Testis (tissue), 3 donors: ENCODE results near the gene KCTD20. TPM values are rescaled to one million over a fixed set of nuclear protein-coding genes. Genes with fewer than 3 reads are reported as not detected.

Experiments
- DNase-seq: peaks from one replicate; pipeline ENCODE4 v3.0.0-alpha.2; 2019
- H3K27ac ChIP-seq, 2 donors: fragments of 200-600 bp; sonication (generic); one replicate each; pipeline ENCODE4 v1.5.1; 2019
- H3K27me3 ChIP-seq: fragments of 200-600 bp; sonication (generic); one replicate; pipeline ENCODE4 v1.5.1; 2019
- H3K36me3 ChIP-seq: fragments of 200-600 bp; sonication (generic); one replicate; pipeline ENCODE4 v1.5.1; 2017; ENCODE audit warnings: low read depth; ENCODE audit errors: missing control alignments
- H3K4me1 ChIP-seq: fragments of 200-600 bp; sonication (generic); one replicate; pipeline ENCODE4 v1.5.1; 2019
- H3K4me3 ChIP-seq, 2 donors: fragments of 200-600 bp; sonication (generic); one replicate each; pipeline ENCODE4 v1.5.1; 2017 to 2019
- H3K9me3 ChIP-seq: fragments of 200-600 bp; sonication (generic); one replicate; pipeline ENCODE4 v1.5.1; 2017
- CTCF ChIP-seq, 3 experiments: fragments of 450-650 bp in 2 of 3; fragments of 200-600 bp in 1 of 3; sonication (generic) in 1 of 3; IDR thresholded peaks; one replicate each; pipeline ENCODE4 v1.5.1; 2016 to 2019; ENCODE audit warnings: antibody characterized with exemption in 3 of 3, mild to moderate bottlenecking in 2 of 3, moderate library complexity in 1 of 3
- POLR2A ChIP-seq: fragments of 450-650 bp; IDR thresholded peaks from one replicate; pipeline ENCODE4 v1.6.1; 2017; ENCODE audit warnings: antibody characterized with exemption, mild to moderate bottlenecking, moderate library complexity
- WGBS, 2 donors: methylation state at CpG; one replicate each; pipeline ENCODE4 v1.1.5; 2018; 5-methylcytosine and 5-hydroxymethylcytosine counted together
- intact Hi-C: fragments of 100-400 bp; cut with DNase I; formaldehyde crosslinking; loops from one replicate; pipeline ENCODE4 v1.15.1; 2023; ENCODE audit warnings: low total_unique reads
- polyA plus RNA-seq: library from polyadenylated mRNA; stranded (reverse); fragments of 350-450 nt; fragmentation: Illumina TruSeq; extraction: RNeasy Lipid Tissue Mini Kit (QIAGEN cat#74804); gene quantifications from one replicate; pipeline ENCODE4 v1.2.3, GENCODE V29; 2014; ENCODE audit warnings: low read depth, low replicate concordance; ENCODE audit not compliant: insufficient read depth
- small RNA-seq, 2 donors: library from RNA; depleted of rRNA; stranded (forward); fragments of <200 nt; gene quantifications; one replicate each; pipeline ENCODE3, GENCODE V24; 2016
- total RNA-seq, 2 donors: library from RNA; depleted of rRNA; stranded (reverse); fragments of >200 nt; gene quantifications; one replicate each; pipeline ENCODE4 v1.2.3, GENCODE V29; 2016

The KCTD20 gene
- total and polyA plus RNA-seq, 3 donors from 2014 or later = 21.8 to 35.5 (median 31.5) TPM

- DNase-seq = no peak
- Histone ChIP-seq H3K4me3 (no peak overlapping the region), H3K36me3 (no peaks in the 10 kb centered on the region), H3K9me3 (no peaks in the 10 kb centered on the region), H3K4me1 (peaks cover 12% of the 10 kb centered on the region), H3K27me3 (no peaks in the 10 kb centered on the region), H3K27ac (no peak overlapping the region)
- WGBS, 2 donors = 92 to 96% methylated on average over 4 of the region's 4 CpGs
- TF ChIP-seq CTCF (IDR thresholded peaks at IDR 0.05) (no peak), POLR2A (no peak)
- intact Hi-C loops = loop anchor here (10.0 kb wide), 1 partner anchor 55 kb away; the partner anchor contains the start of gene SRSF3
These were observed 97.2 kb downstream of the KCTD20 start for GRCh38 chr6:36539814-36540568.

Small RNAs within 50 kb of the gene (small RNA-seq; reads per million reads assigned to genes)
- gene RN7SL502P = 0 reads per million in 2 donors

Other genes starting within 250 kb of the KCTD20 start
- gene BRPF3, start 246.3 kb upstream of the KCTD20 start, total RNA-seq = 100 to 1,000 TPM; 102 to 104 TPM
- 70.5 TPM for gene BRPF3, start 246.3 kb upstream of the KCTD20 start, polyA plus RNA-seq
- gene PNPLA1, start 172.9 kb upstream of the KCTD20 start, total RNA-seq = 1 to 10 TPM; 2.4 to 3.5 TPM
- 2.1 TPM for gene PNPLA1, start 172.9 kb upstream of the KCTD20 start, polyA plus RNA-seq
- gene BNIP5, start 106.1 kb upstream of the KCTD20 start, total RNA-seq = under 1 TPM; 0.68 to 0.87 TPM
- gene BNIP5, start 106.1 kb upstream of the KCTD20 start, polyA plus RNA-seq = 0.96 TPM
- gene ETV7, start 55.3 kb upstream of the KCTD20 start, total RNA-seq = 1 to 10 TPM in 1 of 2 donors, under 1 TPM in 1; 0.68 to 1.3 TPM
- gene ETV7, start 55.3 kb upstream of the KCTD20 start, polyA plus RNA-seq = 2.2 TPM
- gene PXT1, start 146 bp upstream of the KCTD20 start, total RNA-seq = 1 to 10 TPM; 1.8 to 3.6 TPM
- 4.2 TPM for gene PXT1, start 146 bp upstream of the KCTD20 start, polyA plus RNA-seq
- 10 to 100 TPM; 20.4 to 23.9 TPM for gene STK38, start 104.5 kb downstream of the KCTD20 start, total RNA-seq
- 22.0 TPM for gene STK38, start 104.5 kb downstream of the KCTD20 start, polyA plus RNA-seq
- gene SRSF3, start 151.4 kb downstream of the KCTD20 start, total RNA-seq = 100 to 1,000 TPM; 180 to 183 TPM
- gene SRSF3, start 151.4 kb downstream of the KCTD20 start, polyA plus RNA-seq = 289 TPM
- 100 to 1,000 TPM; 154 TPM for gene CDKN1A, start 235.7 kb downstream of the KCTD20 start, total RNA-seq
- 64.2 TPM for gene CDKN1A, start 235.7 kb downstream of the KCTD20 start, polyA plus RNA-seq